Right lobe of liver (tissue), 4 donors: ENCODE measurements around the gene CCL25.

ENCODE experiments used
- CTCF ChIP-seq, 4 donors: fragments of 200-600 bp in 3 of 4; fragments of 450-650 bp in 1 of 4; IDR thresholded peaks; one replicate each; pipeline versions ENCODE4 v1.5.1 to v1.8.0; 2016 to 2022; ENCODE audit warnings: antibody characterized with exemption in 4 of 4, mild to moderate bottlenecking in 2 of 4
- POLR2A ChIP-seq: fragments of 450-650 bp; IDR thresholded peaks from one replicate; pipeline ENCODE4 v1.6.1; 2017; ENCODE audit warnings: antibody characterized with exemption, mild to moderate bottlenecking
- donor health status: DM: no; HTN: no; CAD: no.
- donor health status: DM: no; HTN: no; CAD: no.
- donor health status: DM: no; HTN: yes; CAD: no.

- no peak for TF ChIP-seq CTCF (IDR thresholded peaks at IDR 0.05)
- no peak for TF ChIP-seq POLR2A
Observed at GRCh38 chr19:8028951-8029491, 23.5 kb upstream of the CCL25 start.
